Endodermal cell (in vitro differentiated cells): ENCODE data around the gene AHRR. TPM values are rescaled to one million over a fixed set of nuclear protein-coding genes. Genes with fewer than 3 reads are reported as not detected.
"Not testable (repeated sequence)": the region's sequence is repeated elsewhere in the genome, so short reads cannot be mapped to it uniquely, and the experiment has no call there.

Source experiments
- DNase-seq: peaks from one replicate; pipeline ENCODE4 v3.0.0-alpha.2; 2017
- H3K27ac ChIP-seq: 2 replicates; pipeline ENCODE4 v1.5.1; 2013; ENCODE audit warnings: mild to moderate bottlenecking, low read depth, low read length, moderate library complexity
- H3K27me3 ChIP-seq: 2 replicates; pipeline ENCODE4 v1.6.1; 2013; ENCODE audit warnings: mild to moderate bottlenecking, low read length, moderate library complexity; ENCODE audit not compliant: insufficient read depth, control insufficient read depth, poor library complexity, severe bottlenecking
- H3K36me3 ChIP-seq: 2 replicates; pipeline ENCODE4 v1.7.0; 2013; ENCODE audit warnings: mild to moderate bottlenecking, low read length, moderate library complexity; ENCODE audit not compliant: control insufficient read depth, insufficient read depth
- H3K4me1 ChIP-seq: one replicate; pipeline ENCODE4 v1.7.0; 2013; ENCODE audit warnings: low read length; ENCODE audit not compliant: control insufficient read depth, insufficient read depth
- H3K4me3 ChIP-seq: 2 replicates; pipeline ENCODE4 v1.5.1; 2013; ENCODE audit warnings: mild to moderate bottlenecking, low read length, moderate library complexity
- H3K9ac ChIP-seq: 2 replicates; pipeline ENCODE4 v1.6.1; 2013; ENCODE audit warnings: mild to moderate bottlenecking, low read length, moderate library complexity; ENCODE audit not compliant: poor library complexity, severe bottlenecking; ENCODE audit errors: extremely low read depth
- H3K9me3 ChIP-seq: 2 replicates; pipeline ENCODE4 v1.6.1; 2013; ENCODE audit warnings: mild to moderate bottlenecking, low read length, moderate library complexity; ENCODE audit not compliant: control insufficient read depth
- H3K27ac Mint-ChIP-seq: 2 replicates; pipeline ENCODE4 v1.8.0; 2020; ENCODE audit warnings: mixed read lengths
- H3K27me3 Mint-ChIP-seq: 2 replicates; pipeline ENCODE4 v1.8.0; 2021; ENCODE audit warnings: mild to moderate bottlenecking, mixed read lengths; ENCODE audit not compliant: insufficient read depth
- H3K36me3 Mint-ChIP-seq: 2 replicates; pipeline ENCODE4 v1.8.0; 2020; ENCODE audit warnings: low read depth, mixed read lengths
- H3K4me1 Mint-ChIP-seq: 2 replicates; pipeline ENCODE4 v1.8.0; 2020; ENCODE audit warnings: mixed read lengths
- H3K4me3 Mint-ChIP-seq: 2 replicates; pipeline ENCODE4 v1.8.0; 2020; ENCODE audit warnings: mild to moderate bottlenecking, moderate library complexity, mixed read lengths
- H3K9me3 Mint-ChIP-seq: 2 replicates; pipeline ENCODE4 v1.8.0; 2020; ENCODE audit warnings: mild to moderate bottlenecking, mixed read lengths
- CTCF ChIP-seq: fragments of 200-600 bp; sonication (generic); conservative IDR thresholded peaks from 2 replicates; pipeline ENCODE4 v1.5.0; 2021; ENCODE audit warnings: antibody characterized with exemption, mild to moderate bottlenecking
- WGBS, 2 experiments: methylation state at CpG; one replicate each; pipeline versions ENCODE4 v1.1.5 to v1.1.7; 2013; ENCODE audit warnings: missing lambda C conversion rate in 2 of 2, mixed read lengths in 1 of 2; ENCODE audit not compliant: insufficient coverage in 1 of 2, insufficient read length in 1 of 2; 5-methylcytosine and 5-hydroxymethylcytosine counted together
- total RNA-seq, 2 donors: library from RNA; stranded (reverse); fragmentation: NEBNext Ultra II Directional in 1 of 2; extraction: Animal tissue kit (Norgen Biotek cat#: 25700) in 1 of 2; gene quantifications; 2 replicates in 1 of 2; 3 replicates in 1 of 2; pipeline ENCODE4 v1.2.1, GENCODE V29; 2021

AHRR gene
- total RNA-seq, 2 donors from 2014 or later: 1.4 to 2.0 TPM

GRCh38 chr5:380701-381309, 59.3 kb downstream of the AHRR start:
- Histone ChIP-seq H3K4me3 (no peak overlapping the region), H3K9ac (no peak overlapping the region), H3K27me3 (peaks cover 1% of the 10 kb centered on the region), H3K9me3 (peaks cover 8% of the 10 kb centered on the region), H3K27ac (no peak overlapping the region), H3K4me1 (no peaks in the 10 kb centered on the region), H3K36me3 (no peaks in the 10 kb centered on the region)
- Mint-ChIP-seq H3K27me3 (peaks cover 8% of the 10 kb centered on the region), H3K4me1 (no peaks in the 10 kb centered on the region), H3K27ac (no peak overlapping the region), H3K4me3 (no peak overlapping the region), H3K9me3 (peaks cover 9% of the 10 kb centered on the region), H3K36me3 (no peaks in the 10 kb centered on the region)
- WGBS, 2 experiments: 94% methylated on average over 1 of the region's 2 CpGs; no CpG with 5 or more reads in 1 of the 2 experiments
- TF ChIP-seq CTCF: no peak
- peak; percentile 28 for DNase-seq

- Histone ChIP-seq H3K4me1 (no peaks in the 10 kb centered on the region), H3K9ac (no peak overlapping the region), H3K4me3 (no peak overlapping the region), H3K36me3 (no peaks in the 10 kb centered on the region), H3K27me3 (no peaks in the 10 kb centered on the region), H3K27ac (no peak overlapping the region), H3K9me3 (peaks cover 12% of the 10 kb centered on the region)
- no peak for TF ChIP-seq CTCF
- no peaks in the 10 kb centered on the region for H3K36me3 Mint-ChIP-seq
- no peak for DNase-seq
- H3K4me1 Mint-ChIP-seq: no peaks in the 10 kb centered on the region
- no peak overlapping the region for H3K4me3 Mint-ChIP-seq
- peaks cover 12% of the 10 kb centered on the region for H3K9me3 Mint-ChIP-seq
- H3K27me3 Mint-ChIP-seq: peaks cover 8% of the 10 kb centered on the region
- H3K27ac Mint-ChIP-seq: no peak overlapping the region
These were observed 61.6 kb downstream of the AHRR start for GRCh38 chr5:383066-383465.

GRCh38 chr5:383621-384020, 62.1 kb downstream of the AHRR start:
- no peak overlapping the region for H3K9ac ChIP-seq
- H3K9me3 Mint-ChIP-seq: peaks cover 12% of the 10 kb centered on the region
- H3K27ac ChIP-seq: no peak overlapping the region
- peaks cover 12% of the 10 kb centered on the region for H3K9me3 ChIP-seq
- no peak overlapping the region for H3K4me3 ChIP-seq
- peaks cover 8% of the 10 kb centered on the region for H3K27me3 Mint-ChIP-seq
- H3K27me3 ChIP-seq: no peaks in the 10 kb centered on the region
- no peak overlapping the region for H3K27ac Mint-ChIP-seq
- no peaks in the 10 kb centered on the region for H3K4me1 ChIP-seq
- no peak for DNase-seq
- no peaks in the 10 kb centered on the region for H3K36me3 Mint-ChIP-seq
- no peak for TF ChIP-seq CTCF
- H3K4me1 Mint-ChIP-seq: no peaks in the 10 kb centered on the region
- H3K36me3 ChIP-seq: no peaks in the 10 kb centered on the region
- no peak overlapping the region for H3K4me3 Mint-ChIP-seq
- WGBS, 2 experiments: 67 to 81% methylated on average over 1 to 3 of the region's 3 CpGs

GRCh38 chr5:384576-384975, 63.1 kb downstream of the AHRR start:
- H3K9ac ChIP-seq, DNase-seq, H3K36me3 Mint-ChIP-seq, H3K27me3 ChIP-seq, H3K27me3 Mint-ChIP-seq, H3K27ac ChIP-seq, H3K4me3 Mint-ChIP-seq, H3K27ac Mint-ChIP-seq, H3K36me3 ChIP-seq, H3K4me3 ChIP-seq, H3K4me1 ChIP-seq, H3K4me1 Mint-ChIP-seq: not testable (repeated sequence)
- peaks cover 12% of the 10 kb centered on the region for H3K9me3 ChIP-seq
- H3K9me3 Mint-ChIP-seq: peaks cover 12% of the 10 kb centered on the region
- 82 to 95% methylated on average over 3 to 7 of the region's 7 CpGs for WGBS, 2 experiments
